CD4-positive, alpha-beta T cell treated with Interleukin-4 for 4 hours (primary cell): ENCODE data around the gene SNRPN.
A peak's percentile ranks its signal among the peaks of the same experiment; 100 is the strongest.
"Not testable (repeated sequence)": the region's sequence is repeated elsewhere in the genome, so short reads cannot be mapped to it uniquely, and the experiment has no call there.

Experiments used
- DNase-seq: peaks from one replicate; pipeline ENCODE4 v3.0.0-alpha.2; 2020

The SNRPN gene

GRCh38 chr15:24954783-24955530 lies at the start of gene SNRPN, which contains the start of gene SNURF:
TSS of gene SNRPN (plus strand) at chr15:24954987. CDS start at chr15:24974454, 19,467 bp downstream.
TSS of gene SNURF (plus strand) at chr15:24954987. CDS start at chr15:24955049, 62 bp downstream.
- DNase-seq, result peak; percentile 57

DNA sequence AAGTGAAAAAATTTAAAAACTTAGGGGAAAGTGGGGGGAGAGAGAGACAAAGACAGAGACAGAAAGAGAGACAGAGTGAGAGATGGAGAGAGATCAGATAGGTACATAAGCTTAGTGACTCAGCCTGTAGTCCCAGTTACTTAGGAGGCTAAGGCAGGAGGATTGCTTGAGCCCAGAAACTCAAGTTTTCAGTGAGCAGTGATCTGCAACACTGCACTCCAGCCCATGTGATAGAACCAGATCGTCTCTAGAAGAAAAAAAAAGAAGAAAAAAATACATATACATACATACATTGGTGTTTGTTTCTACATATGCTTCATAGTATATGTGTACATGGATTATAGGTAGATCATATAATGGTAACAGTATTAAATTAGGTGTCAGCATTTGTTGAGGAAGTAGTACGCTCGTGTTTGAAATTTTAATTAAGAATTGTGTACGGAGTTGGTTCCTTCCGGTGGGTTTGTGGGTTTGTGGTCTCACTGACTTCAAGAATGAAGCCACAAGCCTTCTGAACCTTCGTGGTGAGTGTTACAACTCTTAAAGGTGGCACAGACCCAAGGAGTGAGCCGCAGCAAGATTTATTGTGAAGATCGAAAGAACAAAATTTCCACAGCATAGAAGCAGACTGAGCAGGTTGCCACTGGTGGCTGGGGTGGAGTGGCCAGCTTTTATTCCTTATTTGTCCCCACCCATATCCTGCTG lies 38.3 kb upstream of the SNRPN start:
- DNase-seq, result no peak

- no peak for DNase-seq
Measured at GRCh38 chr15:24917431-24917830, 37.4 kb upstream of the SNRPN start.

DNA sequence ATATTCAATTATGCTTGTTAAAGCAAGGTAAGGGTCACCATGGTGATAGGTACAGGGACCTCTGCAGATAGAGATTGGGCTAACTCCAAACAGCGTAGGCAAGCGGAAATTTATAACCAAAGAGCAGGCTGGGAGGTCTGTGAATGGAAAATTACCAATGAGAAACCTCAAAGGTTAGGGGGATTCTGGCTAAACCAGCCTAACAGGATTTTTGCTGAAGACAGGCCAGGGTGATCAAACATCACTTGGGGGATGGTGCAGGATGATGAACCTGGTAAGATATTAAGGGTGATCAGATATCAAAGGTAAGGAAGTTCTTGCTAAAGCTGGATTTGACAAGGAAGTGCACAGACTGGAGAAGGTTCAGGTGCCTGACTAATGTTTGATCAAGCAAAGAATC lies 35.3 kb upstream of the SNRPN start:
- DNase-seq, result no peak

DNA sequence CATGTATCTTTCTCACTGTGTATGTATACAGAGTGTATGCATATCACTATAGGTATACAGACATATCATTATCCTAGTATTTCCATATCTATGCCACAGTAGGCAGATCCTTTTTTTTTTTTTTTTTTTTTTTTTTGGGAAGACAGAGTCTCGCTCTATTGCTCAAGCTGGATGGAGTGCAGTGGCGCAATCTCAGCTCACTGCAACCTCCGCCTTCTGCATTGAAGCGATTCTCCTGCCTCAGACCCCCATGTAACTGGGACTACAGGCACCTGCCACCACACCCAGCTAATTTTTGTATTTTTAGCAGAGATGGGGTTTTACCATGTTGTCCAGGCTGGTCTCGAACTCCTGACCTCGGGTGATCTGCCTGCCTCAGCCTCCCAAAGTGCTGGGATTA lies 32.0 kb upstream of the SNRPN start:
- DNase-seq, result not testable (repeated sequence)

- no peak for DNase-seq
Measured at GRCh38 chr15:24924153-24924552, 30.6 kb upstream of the SNRPN start.

GRCh38 chr15:24924621-24925020 lies 30.2 kb upstream of the SNRPN start:
- DNase-seq, result no peak

DNA sequence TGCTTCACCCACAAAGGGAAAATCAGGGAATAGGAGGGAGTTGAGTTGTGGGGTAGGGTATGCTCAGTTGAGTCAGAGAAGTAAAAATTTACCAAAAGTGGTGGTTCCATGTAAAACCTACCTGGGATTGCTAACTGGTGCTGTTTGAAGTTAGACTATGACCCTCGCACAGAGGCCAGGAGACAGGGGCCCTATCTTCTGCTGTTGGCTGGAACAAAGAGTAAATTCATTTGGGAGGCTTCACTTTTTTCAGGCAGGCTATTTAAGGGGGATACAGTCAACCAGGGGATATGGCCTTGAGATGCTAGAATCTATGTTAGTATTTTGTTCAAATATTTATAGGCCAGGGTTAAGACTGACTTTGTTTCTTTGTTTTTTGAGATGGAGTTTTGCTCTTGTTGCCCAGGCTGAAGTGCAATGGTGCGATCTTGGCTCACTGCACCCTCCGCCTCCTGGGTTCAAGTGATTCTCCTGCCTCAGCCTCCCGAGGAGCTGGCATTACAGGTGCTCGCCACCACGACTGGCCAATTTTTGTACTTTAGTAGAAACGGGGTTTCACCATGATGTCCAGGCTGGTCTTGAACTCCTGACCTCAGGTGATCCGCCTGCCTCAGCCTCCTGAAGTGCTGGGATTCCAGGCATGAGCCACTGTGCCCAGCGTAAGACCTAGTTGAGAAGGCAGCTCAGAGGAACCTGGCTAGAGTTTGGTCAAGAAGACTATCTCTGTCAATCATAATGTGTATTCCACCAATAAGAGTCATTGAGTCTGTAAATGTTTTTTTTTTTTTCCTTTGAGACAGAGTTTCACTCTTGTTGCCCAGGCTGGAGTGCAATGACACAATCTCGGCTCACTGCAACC lies 22.7 kb upstream of the SNRPN start:
- DNase-seq, result not testable (repeated sequence)

GRCh38 chr15:24933716-24934115 lies 21.1 kb upstream of the SNRPN start:
- DNase-seq, result no peak

- not testable (repeated sequence) for DNase-seq
Measured at GRCh38 chr15:24938224-24938623, 16.6 kb upstream of the SNRPN start.

DNA sequence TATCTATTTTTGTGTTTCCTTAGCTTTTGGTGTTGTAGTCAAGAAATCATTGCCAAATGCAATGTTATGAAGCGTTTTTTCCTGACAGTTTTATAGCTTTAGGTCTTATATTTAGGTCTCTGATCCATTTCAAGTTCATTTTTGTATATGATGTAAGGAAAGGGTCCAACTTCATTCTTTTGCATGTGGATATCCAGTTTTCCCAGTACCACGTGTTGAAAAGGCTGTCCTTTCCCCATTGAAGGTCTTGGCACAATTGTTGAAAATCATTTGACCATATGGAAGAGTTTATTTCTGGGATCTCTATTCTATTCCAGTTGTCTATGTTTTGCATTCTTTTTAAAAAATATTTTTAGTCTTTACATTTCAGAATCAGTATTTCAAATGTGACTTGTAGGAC lies 14.6 kb upstream of the SNRPN start:
- DNase-seq, result no peak

DNA sequence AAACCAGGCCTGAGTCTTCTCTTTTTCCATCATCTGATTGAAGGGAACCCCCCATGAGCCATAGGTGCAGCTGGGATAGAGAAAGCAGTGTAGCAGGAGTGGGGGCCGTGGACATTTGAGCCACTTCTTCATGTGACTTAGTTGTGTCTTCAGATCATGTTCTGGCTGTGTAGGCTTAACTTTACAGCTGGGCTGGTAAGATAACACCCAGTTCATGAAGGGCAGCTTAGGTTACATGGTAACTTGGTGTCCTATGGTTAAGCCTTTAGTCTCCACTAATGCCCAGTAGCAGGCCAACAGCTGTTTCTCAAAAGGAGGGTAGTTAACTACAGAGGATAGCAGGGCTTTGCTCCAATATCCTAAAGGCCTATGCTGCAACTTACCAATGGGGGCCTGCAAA lies 11.4 kb upstream of the SNRPN start:
- DNase-seq, result no peak

DNA sequence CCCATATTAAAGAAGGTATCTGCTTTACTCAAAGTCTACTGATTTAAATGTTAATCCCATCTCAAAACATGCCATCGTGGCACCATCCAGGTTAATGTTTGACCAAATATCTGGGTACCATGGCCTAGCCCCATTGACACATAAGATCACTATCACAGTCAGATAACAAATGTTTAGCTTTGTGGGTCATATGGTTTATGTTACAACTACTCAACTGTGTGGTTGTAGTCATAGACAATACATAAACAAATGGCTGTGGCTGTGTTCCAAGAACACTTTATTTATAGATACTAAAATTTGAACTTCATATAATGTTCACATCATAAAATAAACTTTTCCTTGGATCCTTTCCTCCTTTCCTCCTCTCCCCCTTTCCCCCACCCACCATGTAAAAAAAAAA lies 9.8 kb upstream of the SNRPN start:
- no peak for DNase-seq

DNA sequence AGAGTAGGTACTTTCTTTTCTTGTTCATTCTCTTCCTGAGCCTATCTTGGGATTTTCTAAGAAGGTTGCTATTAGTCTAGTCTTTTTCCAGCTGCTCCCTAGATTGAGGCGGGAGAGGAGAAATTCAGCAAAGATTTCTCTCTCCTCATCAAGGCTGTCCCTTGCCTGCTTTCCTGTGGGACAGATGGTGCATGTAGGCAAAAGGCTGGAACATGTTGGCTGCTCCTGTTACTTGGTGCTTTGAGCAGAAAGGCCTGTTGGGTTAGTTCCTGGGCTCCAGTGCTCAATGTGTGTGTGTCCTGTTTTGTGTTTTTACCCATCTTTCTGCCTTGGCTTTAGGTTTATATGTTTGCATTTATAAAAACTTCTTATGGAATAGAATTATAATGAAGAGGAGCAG lies 9.1 kb upstream of the SNRPN start:
- no peak for DNase-seq

GRCh38 chr15:24948495-24948894 lies 6.3 kb upstream of the SNRPN start:
- no peak for DNase-seq

GRCh38 chr15:24955531-24955921 lies 739 bp downstream of the SNRPN start:
- no peak for DNase-seq

DNA sequence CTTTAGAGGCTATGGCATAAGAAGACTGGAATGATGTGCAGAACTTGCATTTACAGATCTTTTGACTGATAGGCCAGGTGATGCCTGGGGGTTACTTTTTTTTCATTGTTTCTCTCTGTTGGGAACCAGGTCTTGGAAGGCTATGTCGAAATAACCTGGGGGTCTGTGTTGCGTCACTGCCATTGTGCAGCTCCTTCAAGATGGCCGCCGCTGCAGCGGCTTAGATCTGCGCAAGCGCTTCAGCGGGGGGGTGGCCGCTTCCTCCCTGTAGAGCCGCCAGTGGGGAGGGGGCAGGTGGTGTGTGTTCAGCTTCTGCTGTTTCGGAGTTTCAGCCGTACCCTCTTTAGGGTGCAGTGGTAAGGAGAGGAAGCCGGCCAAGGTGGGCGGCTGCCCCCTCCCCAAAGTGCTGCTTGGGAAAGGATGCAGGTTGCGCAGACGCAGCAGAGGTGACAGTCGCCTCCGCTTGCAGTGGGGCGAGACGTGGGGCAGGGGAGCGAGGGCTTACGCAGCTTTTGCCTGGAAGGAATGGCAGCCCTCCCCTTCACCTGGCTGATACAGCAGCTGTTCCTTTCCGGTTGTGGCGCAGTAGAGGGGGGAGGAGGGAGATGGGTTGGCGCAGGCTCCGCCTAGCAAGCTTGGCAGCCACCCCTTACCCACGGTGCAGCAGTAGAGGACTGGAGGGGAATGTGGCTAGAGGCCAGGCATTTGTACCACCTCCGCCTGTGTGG lies 1.5 kb downstream of the SNRPN start:
- peak; percentile 80 for DNase-seq

- no peak for DNase-seq
Measured at GRCh38 chr15:24957691-24958090, 2.9 kb downstream of the SNRPN start.

- DNase-seq, result no peak
Measured at GRCh38 chr15:24961967-24962366, 7.2 kb downstream of the SNRPN start.

GRCh38 chr15:24962880-24963279 lies 8.1 kb downstream of the SNRPN start:
- no peak for DNase-seq

DNA sequence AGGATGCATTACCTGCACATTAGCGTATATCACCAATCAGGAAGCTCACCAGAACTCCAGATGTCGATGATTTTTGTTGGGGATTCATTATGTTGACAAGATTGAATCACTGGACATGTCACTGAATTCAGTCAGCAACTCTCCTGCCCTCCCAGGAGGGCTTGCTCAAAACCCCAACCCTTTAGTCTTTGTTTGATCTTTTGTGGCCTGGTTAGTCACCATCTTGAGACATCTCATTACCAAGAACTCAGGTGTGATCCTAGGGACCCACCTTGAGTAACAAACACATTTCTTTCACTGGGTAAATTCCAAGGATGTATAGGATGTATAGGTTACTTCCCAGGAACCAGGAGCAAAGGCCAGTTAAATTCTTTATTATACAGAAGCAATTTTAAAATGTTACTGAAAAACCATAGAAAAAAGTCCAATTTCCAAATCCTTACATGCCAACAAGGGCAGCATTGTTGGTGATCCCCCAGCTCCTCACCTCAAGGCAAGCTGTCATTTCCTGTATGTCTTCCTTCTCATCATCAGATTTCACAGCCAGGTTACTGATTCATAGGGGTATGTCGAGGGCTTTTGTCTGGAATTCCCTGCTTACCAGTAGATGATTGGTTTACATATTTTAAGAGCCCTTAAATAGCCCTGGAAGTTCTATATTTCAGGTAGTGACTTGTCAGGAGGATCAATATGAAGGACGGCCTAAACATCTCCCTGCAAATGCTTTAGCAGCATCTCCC lies 11.7 kb downstream of the SNRPN start:
- DNase-seq, result no peak

GRCh38 chr15:24971052-24971451 lies 16.3 kb downstream of the SNRPN start:
- DNase-seq, result no peak
